H1 (cell line): ENCODE measurements around the gene WWC2. TPM values are rescaled to one million over a fixed set of nuclear protein-coding genes. Genes with fewer than 3 reads are reported as not detected.

Source experiments
- CTCF ChIA-PET: fragments of 300-600 bp; sonication (Branson Sonifier 250); formaldehyde crosslinking; loops from one replicate; lab custom pipeline; 2021; ENCODE audit not compliant: partially characterized antibody; lab: Charles Lee
- POLR2A ChIA-PET: fragments of 300-600 bp; sonication (Branson Sonifier 250); formaldehyde crosslinking; loops from one replicate; lab custom pipeline; 2021; ENCODE audit warnings: inconsistent platforms; ENCODE audit not compliant: partially characterized antibody; lab: Charles Lee
- DNase-seq, 2 experiments: peaks; one replicate each; pipeline versions ENCODE4 v3.0.0 to v3.0.0-alpha.2; 2010 to 2022; ENCODE audit warnings: low spot score in 2 of 2, low read depth in 1 of 2, mixed read lengths in 1 of 2
- FAIRE-seq: peaks from 2 replicates; lab custom pipeline; 2011; peaks lifted over from hg19 to GRCh38; lab: Jason Lieb, UNC
- H2AFZ ChIP-seq: 2 replicates; pipeline ENCODE4 v1.8.1; 2012; ENCODE audit warnings: low read length, inconsistent platforms
- H2AK5ac ChIP-seq: 2 replicates; pipeline ENCODE4 v1.6.1; 2013; ENCODE audit warnings: low read depth, low read length
- H2BK120ac ChIP-seq: replicated peaks from 2 replicates; pipeline ENCODE3; 2013; ENCODE audit warnings: low read depth, low read length, inconsistent platforms
- H2BK12ac ChIP-seq: 2 replicates; pipeline ENCODE4 v1.6.1; 2013; ENCODE audit warnings: low read depth, low read length
- H2BK15ac ChIP-seq: 2 replicates; pipeline ENCODE4 v1.6.1; 2013; ENCODE audit warnings: low read length
- H2BK20ac ChIP-seq: 2 replicates; pipeline ENCODE4 v1.6.1; 2013; ENCODE audit warnings: low read length
- H2BK5ac ChIP-seq: 2 replicates; pipeline ENCODE4 v1.6.1; 2013; ENCODE audit warnings: low read depth, low read length
- H3K14ac ChIP-seq: 2 replicates; pipeline ENCODE4 v1.6.1; 2013; ENCODE audit warnings: inconsistent platforms; ENCODE audit not compliant: insufficient read length
- H3K18ac ChIP-seq: 2 replicates; pipeline ENCODE4 v1.6.1; 2013; ENCODE audit warnings: low read length; ENCODE audit errors: extremely low read depth
- H3K23ac ChIP-seq: 2 replicates; pipeline ENCODE4 v1.6.1; 2013; ENCODE audit warnings: inconsistent platforms; ENCODE audit not compliant: insufficient read length
- H3K23me2 ChIP-seq: 2 replicates; pipeline ENCODE4 v1.6.1; 2013; ENCODE audit warnings: low read depth, low read length
- H3K27ac ChIP-seq: 2 replicates; pipeline ENCODE4 v1.6.1; 2011; ENCODE audit warnings: low read depth, low read length, inconsistent platforms
- H3K27me3 ChIP-seq, 4 experiments: replicated peaks in 1 of 4; 1 replicate in 1 of 4; 2 replicates in 3 of 4; pipeline versions ENCODE4 v1.6.1 to v1.8.1; 2011 to 2013; ENCODE audit warnings: low read length in 3 of 4, mild to moderate bottlenecking in 3 of 4, inconsistent platforms in 2 of 4, mixed read lengths in 2 of 4, moderate library complexity in 1 of 4; ENCODE audit not compliant: control insufficient read depth in 3 of 4, insufficient read depth in 3 of 4; ENCODE audit errors: extremely low read depth in 1 of 4
- H3K36me3 ChIP-seq, 4 experiments: 2 replicates each; pipeline versions ENCODE4 v1.6.1 to v1.8.1; 2011 to 2013; ENCODE audit warnings: mild to moderate bottlenecking in 4 of 4, low read length in 3 of 4, moderate library complexity in 2 of 4, control low read depth in 1 of 4, inconsistent platforms in 1 of 4; ENCODE audit not compliant: insufficient read depth in 4 of 4, control insufficient read depth in 2 of 4
- H3K4ac ChIP-seq: replicated peaks from 2 replicates; pipeline ENCODE3; 2013; ENCODE audit warnings: low read length, low read depth, mixed read lengths, inconsistent platforms; ENCODE audit not compliant: insufficient read length
- H3K4me1 ChIP-seq, 4 experiments: replicated peaks in 1 of 4; 1 replicate in 1 of 4; 2 replicates in 3 of 4; pipeline versions ENCODE4 v1.6.1 to v1.8.1; 2011 to 2013; ENCODE audit warnings: low read length in 3 of 4, inconsistent platforms in 2 of 4, mixed read lengths in 1 of 4; ENCODE audit not compliant: insufficient read depth in 4 of 4, control insufficient read depth in 3 of 4
- H3K4me2 ChIP-seq, 2 experiments: 2 replicates each; pipeline versions ENCODE4 v1.6.1 to v1.8.1; 2011 to 2013; ENCODE audit warnings: low read depth in 2 of 2, low read length in 2 of 2, control low read depth in 1 of 2, inconsistent platforms in 1 of 2, mild to moderate bottlenecking in 1 of 2; ENCODE audit not compliant: insufficient read depth in 1 of 2
- H3K4me3 ChIP-seq, 4 experiments: fragments of 200-600, 300-600 bp in 1 of 4; sonication (generic), shearing (Covaris generic), sonication (Bioruptor Twin) in 1 of 4; 2 replicates each; pipeline versions ENCODE4 v1.5.1 to v1.8.1; 2011 to 2016; ENCODE audit warnings: low read length in 4 of 4, low read depth in 3 of 4, control low read depth in 2 of 4, inconsistent platforms in 2 of 4, mild to moderate bottlenecking in 2 of 4, mixed read lengths in 1 of 4, moderate library complexity in 1 of 4; ENCODE audit not compliant: insufficient read depth in 2 of 4; ENCODE audit errors: extremely low read depth in 1 of 4
- H3K56ac ChIP-seq: replicated peaks from 2 replicates; pipeline ENCODE3; 2013; ENCODE audit warnings: low read depth, mild to moderate bottlenecking, mixed read lengths, low read length, inconsistent platforms; ENCODE audit not compliant: insufficient read length
- H3K79me1 ChIP-seq: 2 replicates; pipeline ENCODE4 v1.6.1; 2013; ENCODE audit warnings: low read depth, low read length, control low read depth
- H3K79me2 ChIP-seq, 2 experiments: 2 replicates each; pipeline versions ENCODE4 v1.6.1 to v1.8.1; 2012 to 2013; ENCODE audit warnings: low read length in 2 of 2, mild to moderate bottlenecking in 2 of 2, inconsistent platforms in 1 of 2; ENCODE audit not compliant: insufficient read depth in 2 of 2, control insufficient read depth in 1 of 2
- H3K9ac ChIP-seq, 4 experiments: replicated peaks in 1 of 4; 1 replicate in 1 of 4; 2 replicates in 3 of 4; pipeline versions ENCODE4 v1.6.1 to v1.8.1; 2011 to 2013; ENCODE audit warnings: low read depth in 3 of 4, low read length in 3 of 4, control low read depth in 2 of 4, mild to moderate bottlenecking in 2 of 4, moderate library complexity in 2 of 4, inconsistent platforms in 1 of 4; ENCODE audit errors: extremely low read depth in 1 of 4
- H3K9me3 ChIP-seq, 2 experiments: 2 replicates each; pipeline versions ENCODE4 v1.6.1 to v1.8.1; 2012 to 2013; ENCODE audit warnings: mild to moderate bottlenecking in 2 of 2, moderate library complexity in 2 of 2, control low read depth in 1 of 2, inconsistent platforms in 1 of 2, low read depth in 1 of 2, low read length in 1 of 2, mixed read lengths in 1 of 2; ENCODE audit not compliant: insufficient read depth in 2 of 2
- H4K20me1 ChIP-seq, 2 experiments: replicated peaks in 1 of 2; 2 replicates each; pipeline versions ENCODE3 to v1.8.1; 2011 to 2013; ENCODE audit warnings: inconsistent platforms in 2 of 2, low read length in 2 of 2, mild to moderate bottlenecking in 1 of 2; ENCODE audit not compliant: insufficient read depth in 2 of 2, control insufficient read depth in 1 of 2
- H4K5ac ChIP-seq: 2 replicates; pipeline ENCODE4 v1.6.1; 2013; ENCODE audit warnings: low read length, low read depth, mixed read lengths, inconsistent platforms; ENCODE audit not compliant: insufficient read length
- H4K8ac ChIP-seq: 2 replicates; pipeline ENCODE4 v1.8.0; 2013; ENCODE audit warnings: mild to moderate bottlenecking, moderate library complexity, low read length, inconsistent platforms; ENCODE audit not compliant: insufficient read depth; ENCODE audit errors: extremely low read depth
- H4K91ac ChIP-seq: replicated peaks from 2 replicates; pipeline ENCODE3; 2013; ENCODE audit warnings: low read length, mixed read lengths, inconsistent platforms; ENCODE audit not compliant: insufficient read length
- CBX8 ChIP-seq: fragments of 300-800, 300-1000 bp; sonication (generic); IDR thresholded peaks from 2 replicates; pipeline ENCODE4 v1.7.1; 2016; ENCODE audit warnings: low read depth, low read length, borderline replicate concordance
- CHD2 ChIP-seq: IDR thresholded peaks from 2 replicates; pipeline ENCODE4 v1.6.1; 2012; ENCODE audit warnings: low read length, improper control_type of control experiment
- EGR1 ChIP-seq: IDR thresholded peaks from 2 replicates; pipeline ENCODE4 v1.6.1; 2011; ENCODE audit warnings: low read depth, low read length, borderline replicate concordance
- HDAC2 ChIP-seq, 2 experiments: fragments of 300-600 bp in 1 of 2; sonication (generic) in 1 of 2; IDR thresholded peaks; 2 replicates each; pipeline ENCODE4 v1.6.1; 2011 to 2012; ENCODE audit warnings: low read depth in 2 of 2, low read length in 2 of 2, mild to moderate bottlenecking in 2 of 2, moderate library complexity in 2 of 2, borderline replicate concordance in 1 of 2, inconsistent platforms in 1 of 2
- HDAC6 ChIP-seq: IDR thresholded peaks from one replicate; pipeline ENCODE4 v1.7.1; 2012; ENCODE audit warnings: low read depth, mild to moderate bottlenecking, inconsistent platforms, low read length, moderate library complexity
- JUND ChIP-seq: IDR thresholded peaks from 2 replicates; pipeline ENCODE4 v1.6.1; 2011; ENCODE audit warnings: mild to moderate bottlenecking, improper control_type of control experiment, low read length
- NRF1 ChIP-seq: IDR thresholded peaks from 2 replicates; pipeline ENCODE4 v1.6.1; 2011; ENCODE audit warnings: mild to moderate bottlenecking, low read depth, low read length, improper control_type of control experiment
- RNF2 ChIP-seq: fragments of 200-900, 300-1000 bp; sonication (generic); IDR thresholded peaks from 2 replicates; pipeline ENCODE4 v1.7.1; 2016; ENCODE audit warnings: borderline replicate concordance, low read depth, mild to moderate bottlenecking, antibody characterized with exemption, low read length; ENCODE audit not compliant: poor library complexity, severe bottlenecking; ENCODE audit errors: missing control alignments
- SRF ChIP-seq: IDR thresholded peaks from 2 replicates; pipeline ENCODE4 v1.6.1; 2011; ENCODE audit warnings: mild to moderate bottlenecking, low read depth, low read length, moderate library complexity
- TCF12 ChIP-seq: IDR thresholded peaks from 2 replicates; pipeline ENCODE4 v1.6.1; 2011; ENCODE audit warnings: low read depth, mild to moderate bottlenecking, low read length
- WGBS, 2 experiments: shearing (Covaris generic) in 1 of 2; methylation state at CpG; one replicate each; pipeline versions ENCODE4 v1.1.6 to v1.1.7; 2013 to 2015; ENCODE audit warnings: low lambda C conversion rate in 2 of 2, mixed read lengths in 2 of 2, inconsistent platforms in 1 of 2, low coverage in 1 of 2, missing lambda C conversion rate in 1 of 2; ENCODE audit not compliant: insufficient replicate concordance in 2 of 2, insufficient coverage in 1 of 2, insufficient read length in 1 of 2; ENCODE audit errors: extremely low coverage in 1 of 2, missing lambda C conversion rate in 1 of 2; 5-methylcytosine and 5-hydroxymethylcytosine counted together
- polyA plus RNA-seq, 7 experiments: library from polyadenylated mRNA; depleted of rRNA in 3 of 7; stranded (reverse) in 5 of 7; unstranded in 2 of 7; fragments of >200 nt in 5 of 7; fragments of 200-250 nt in 2 of 7; gene quantifications; 1 replicate in 5 of 7; 2 replicates in 1 of 7; 4 replicates in 1 of 7; pipeline versions ENCODE4 v1.2.1 to v1.2.3, GENCODE V29; 2011 to 2013; ENCODE audit warnings: missing spikeins in 2 of 7, mixed read lengths in 2 of 7
- total RNA-seq: library from RNA; stranded (reverse); fragmentation: NEBNext Ultra II Directional; extraction: Animal tissue kit (Norgen Biotek cat#: 25700); gene quantifications from 2 replicates; pipeline ENCODE4 v1.2.1, GENCODE V29; 2021
- TF ChIP-seq, protein P1 (sequence below): IDR thresholded peaks from 2 replicates; pipeline ENCODE4 v1.6.1; 2012; ENCODE audit warnings: low read length, inconsistent platforms
- TF ChIP-seq, protein P2 (sequence below): IDR thresholded peaks from 2 replicates; pipeline ENCODE4 v1.6.1; 2011; ENCODE audit warnings: low read depth, mild to moderate bottlenecking, low read length; ENCODE audit not compliant: insufficient read depth

WWC2 gene
- total and polyA plus RNA-seq, 2 of the 8 experiments (the other 6 are each of a cell fraction or from before 2014, with no cell fraction given): 17.6 to 135 TPM

- H2BK12ac ChIP-seq: no peak overlapping the region
- no peak overlapping the region for H2BK15ac ChIP-seq
- no peaks in the 10 kb centered on the region for H3K79me2 ChIP-seq
- H4K20me1 ChIP-seq: no peaks in the 10 kb centered on the region
- no peak overlapping the region for H3K9ac ChIP-seq
- H2BK5ac ChIP-seq: no peak overlapping the region
- no peak overlapping the region for H2AFZ ChIP-seq
- FAIRE-seq: no peak
- no peak overlapping the region for H3K23ac ChIP-seq
- H3K4me1 ChIP-seq: no peaks in the 10 kb centered on the region
- H3K14ac ChIP-seq: no peak overlapping the region
- no peak overlapping the region for H4K8ac ChIP-seq
- peaks cover 0 to 14% (median 4%) of the 10 kb centered on the region in 4 experiments; a peak in 4 of 8 replicates for H3K36me3 ChIP-seq
- CTCF ChIA-PET: no interaction called here
- no peak overlapping the region for H3K4ac ChIP-seq
- no peak overlapping the region for H2AK5ac ChIP-seq
- no peaks in the 10 kb centered on the region for H3K27me3 ChIP-seq
- no peaks in the 10 kb centered on the region for H3K9me3 ChIP-seq
- no peak overlapping the region for H4K91ac ChIP-seq
- POLR2A ChIA-PET: no interaction called here
- no peak overlapping the region for H3K27ac ChIP-seq
- H3K4me2 ChIP-seq: no peak overlapping the region
- no peak overlapping the region for H2BK120ac ChIP-seq
- 87% methylated on average over 2 of the region's 2 CpGs; no CpG with 5 or more reads in 1 of the 2 experiments for WGBS, 2 experiments
- no peaks in the 10 kb centered on the region for H3K79me1 ChIP-seq
- no peak overlapping the region for H3K56ac ChIP-seq
- H2BK20ac ChIP-seq: no peak overlapping the region
- no peak overlapping the region for H3K4me3 ChIP-seq
- H3K23me2 ChIP-seq: no peaks in the 10 kb centered on the region
- no peak overlapping the region for H3K18ac ChIP-seq
- no peak for DNase-seq
- no peak overlapping the region for H4K5ac ChIP-seq
- TF ChIP-seq NRF1 (no peak), CBX8 (no peak), HDAC2 (IDR thresholded peaks at IDR 0.05; ENCODE audit: borderline replicate concordance in 1 of 2, low read depth in 2 of 2, low read length in 2 of 2) (no peak), EGR1 (no peak), TCF12 (no peak), HDAC6 (no peak), SRF (no peak), JUND (no peak), RNF2 (no peak), CHD2 (no peak)
- TF ChIP-seq, protein P1, sequence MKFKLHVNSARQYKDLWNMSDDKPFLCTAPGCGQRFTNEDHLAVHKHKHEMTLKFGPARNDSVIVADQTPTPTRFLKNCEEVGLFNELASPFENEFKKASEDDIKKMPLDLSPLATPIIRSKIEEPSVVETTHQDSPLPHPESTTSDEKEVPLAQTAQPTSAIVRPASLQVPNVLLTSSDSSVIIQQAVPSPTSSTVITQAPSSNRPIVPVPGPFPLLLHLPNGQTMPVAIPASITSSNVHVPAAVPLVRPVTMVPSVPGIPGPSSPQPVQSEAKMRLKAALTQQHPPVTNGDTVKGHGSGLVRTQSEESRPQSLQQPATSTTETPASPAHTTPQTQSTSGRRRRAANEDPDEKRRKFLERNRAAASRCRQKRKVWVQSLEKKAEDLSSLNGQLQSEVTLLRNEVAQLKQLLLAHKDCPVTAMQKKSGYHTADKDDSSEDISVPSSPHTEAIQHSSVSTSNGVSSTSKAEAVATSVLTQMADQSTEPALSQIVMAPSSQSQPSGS: no peak
- TF ChIP-seq, protein P2, sequence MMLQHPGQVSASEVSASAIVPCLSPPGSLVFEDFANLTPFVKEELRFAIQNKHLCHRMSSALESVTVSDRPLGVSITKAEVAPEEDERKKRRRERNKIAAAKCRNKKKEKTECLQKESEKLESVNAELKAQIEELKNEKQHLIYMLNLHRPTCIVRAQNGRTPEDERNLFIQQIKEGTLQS: no peak
These were observed 222.0 kb downstream of the WWC2 start for GRCh38 chr4:183321079-183321478.
